Right lobe of liver (tissue), 4 donors: Measurements from ENCODE around the gene PIM2.

Source experiments
- CTCF ChIP-seq, 4 donors: fragments of 200-600 bp in 3 of 4; fragments of 450-650 bp in 1 of 4; IDR thresholded peaks; one replicate each; pipeline versions ENCODE4 v1.5.1 to v1.8.0; 2016 to 2022; ENCODE audit warnings: antibody characterized with exemption in 4 of 4, mild to moderate bottlenecking in 2 of 4
- POLR2A ChIP-seq: fragments of 450-650 bp; IDR thresholded peaks from one replicate; pipeline ENCODE4 v1.6.1; 2017; ENCODE audit warnings: antibody characterized with exemption, mild to moderate bottlenecking
- donor health status: DM: no; HTN: no; CAD: no.
- donor health status: DM: no; HTN: no; CAD: no.
- donor health status: DM: no; HTN: yes; CAD: no.

DNA sequence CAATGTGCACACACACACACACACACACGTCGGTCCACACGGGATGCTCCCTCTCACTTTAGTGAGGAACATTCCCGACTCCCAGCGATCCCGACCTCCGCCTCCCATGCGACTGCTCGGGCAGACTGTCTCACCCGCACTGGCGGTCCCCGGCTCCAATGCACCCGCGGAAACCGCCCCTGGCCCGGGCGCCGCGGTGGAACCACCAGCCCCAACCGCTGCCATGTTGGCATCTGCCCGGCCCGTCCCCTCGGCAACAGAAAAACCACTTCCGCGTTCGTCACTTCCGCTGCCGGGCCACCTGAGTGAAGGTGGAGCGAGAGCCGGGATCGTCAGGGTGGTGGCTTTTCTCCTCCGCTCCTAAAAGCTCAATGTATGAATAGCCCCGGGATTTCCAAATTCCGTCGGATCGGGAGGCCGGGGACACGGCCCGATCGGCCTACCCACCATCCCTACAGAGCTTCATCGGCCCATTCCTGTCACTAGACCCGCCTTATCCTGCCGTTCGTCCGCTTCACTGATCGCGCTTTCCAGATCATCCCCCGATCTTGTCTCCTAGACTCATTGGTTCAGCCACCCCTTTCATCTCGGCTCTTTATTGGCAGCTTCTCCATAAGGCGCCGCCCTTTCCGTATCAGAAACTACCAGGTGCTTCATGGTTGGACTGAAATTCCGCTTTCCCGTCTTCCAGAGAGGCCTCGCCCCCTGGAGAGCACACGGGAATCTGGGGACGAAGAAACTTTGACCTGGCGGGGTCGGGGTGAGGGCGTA is 7.2 kb downstream of the PIM2 start, which contains the start of gene SLC35A2:
- no peak for TF ChIP-seq CTCF (IDR thresholded peaks at IDR 0.05)
- peak; percentile 59 for TF ChIP-seq POLR2A
